Measurements from ENCODE around the gene ARL5A. TPM values are rescaled to one million over a fixed set of nuclear protein-coding genes. Genes with fewer than 3 reads are reported as not detected.

Gene ARL5A
- total and polyA plus RNA-seq, 9 of the 15 experiments (the other 6 are each of a cell fraction or from before 2014, with no cell fraction given), result 16.3 to 117 (median 88.4) TPM

DNA sequence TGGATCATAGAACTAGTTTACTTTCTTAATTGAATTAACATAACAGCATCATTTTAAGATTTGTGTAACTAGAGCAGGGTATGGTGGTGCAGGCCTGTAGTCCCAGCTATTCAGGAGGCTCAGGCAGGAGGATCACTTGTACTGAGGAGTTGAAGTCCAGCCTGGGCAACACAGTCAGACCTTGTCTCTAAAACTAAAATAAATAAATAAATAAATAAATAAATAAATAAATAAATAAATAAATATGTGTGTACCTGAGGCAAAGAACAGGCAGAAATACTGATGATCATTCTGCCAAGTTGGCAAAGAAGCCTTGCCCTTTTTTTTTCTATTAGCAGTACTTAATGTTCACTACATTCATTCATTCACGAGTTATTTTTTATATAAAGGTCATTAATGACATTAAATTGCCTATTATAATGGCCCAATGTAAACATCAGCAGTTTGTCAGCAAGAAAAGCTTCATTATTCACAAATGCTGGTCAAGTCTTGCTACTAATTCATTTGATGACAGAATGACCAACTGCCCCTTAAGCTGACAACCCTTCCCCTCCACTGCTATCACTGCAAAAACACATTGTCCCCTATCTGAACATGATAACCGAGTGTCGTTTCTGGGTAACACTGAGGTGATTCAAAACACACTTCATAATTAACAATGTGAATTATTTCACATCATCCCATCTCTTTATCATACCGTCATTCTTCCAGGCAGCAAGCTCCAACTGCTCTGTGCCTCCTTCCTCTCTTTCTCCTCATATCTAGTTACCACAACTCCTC, 39.0 kb downstream of the ARL5A start (continued):
- TF ChIP-seq, protein P1, sequence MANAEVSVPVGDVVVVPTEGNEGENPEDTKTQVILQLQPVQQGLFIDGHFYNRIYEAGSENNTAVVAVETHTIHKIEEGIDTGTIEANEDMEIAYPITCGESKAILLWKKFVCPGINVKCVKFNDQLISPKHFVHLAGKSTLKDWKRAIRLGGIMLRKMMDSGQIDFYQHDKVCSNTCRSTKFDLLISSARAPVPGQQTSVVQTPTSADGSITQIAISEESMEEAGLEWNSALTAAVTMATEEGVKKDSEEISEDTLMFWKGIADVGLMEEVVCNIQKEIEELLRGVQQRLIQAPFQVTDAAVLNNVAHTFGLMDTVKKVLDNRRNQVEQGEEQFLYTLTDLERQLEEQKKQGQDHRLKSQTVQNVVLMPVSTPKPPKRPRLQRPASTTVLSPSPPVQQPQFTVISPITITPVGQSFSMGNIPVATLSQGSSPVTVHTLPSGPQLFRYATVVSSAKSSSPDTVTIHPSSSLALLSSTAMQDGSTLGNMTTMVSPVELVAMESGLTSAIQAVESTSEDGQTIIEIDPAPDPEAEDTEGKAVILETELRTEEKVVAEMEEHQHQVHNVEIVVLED (CRISPR knock-in tag; IDR thresholded peaks at IDR 0.05), result no peak
- TF ChIP-seq MIER1 (IDR thresholded peaks at IDR 0.05; ENCODE audit: low read depth) (no peak), POLR2AphosphoS2 (IDR thresholded peaks at IDR 0.05; ENCODE audit: low read length) (0 out of 2 replicates have a peak, but pooled peaks have one; percentile 61), E2F3 (CRISPR knock-in tag; IDR thresholded peaks at IDR 0.05) (no peak), HMBOX1 (IDR thresholded peaks at IDR 0.05) (peak; percentile 96), HEY1 (CRISPR knock-in tag; IDR thresholded peaks at IDR 0.05; ENCODE audit: borderline replicate concordance) (no peak), RCOR1 (IDR thresholded peaks at IDR 0.05; ENCODE audit: borderline replicate concordance in 1 of 2, low read depth in 2 of 2, low read length in 2 of 2) (peak; percentile 64 to 94; a peak in 3 of 4 replicates), ATF6 (CRISPR knock-in tag; IDR thresholded peaks at IDR 0.05) (no peak), U2AF1 (optimal IDR thresholded peaks at IDR 0.05; ENCODE audit: low read depth, low read length) (no peak), TRIM24 (IDR thresholded peaks at IDR 0.05) (peak; percentile 78 to 90), ZNF232 (CRISPR knock-in tag; IDR thresholded peaks at IDR 0.05) (no peak), NCOA1 (IDR thresholded peaks at IDR 0.05; ENCODE audit: low read depth) (peak; percentile 77; the same call in 1 of the 2 replicates), BRD4 (IDR thresholded peaks at IDR 0.05) (no peak), NR2C1 (IDR thresholded peaks at IDR 0.05) (no peak), NR2C1 (tag; IDR thresholded peaks at IDR 0.05) (0 out of 2 replicates have a peak, but pooled peaks have one; percentile 36), MECOM (CRISPR knock-in tag; IDR thresholded peaks at IDR 0.05) (peak; percentile 83), SMARCA5 (IDR thresholded peaks at IDR 0.05) (no peak)
- TF ChIP-seq, protein P2, sequence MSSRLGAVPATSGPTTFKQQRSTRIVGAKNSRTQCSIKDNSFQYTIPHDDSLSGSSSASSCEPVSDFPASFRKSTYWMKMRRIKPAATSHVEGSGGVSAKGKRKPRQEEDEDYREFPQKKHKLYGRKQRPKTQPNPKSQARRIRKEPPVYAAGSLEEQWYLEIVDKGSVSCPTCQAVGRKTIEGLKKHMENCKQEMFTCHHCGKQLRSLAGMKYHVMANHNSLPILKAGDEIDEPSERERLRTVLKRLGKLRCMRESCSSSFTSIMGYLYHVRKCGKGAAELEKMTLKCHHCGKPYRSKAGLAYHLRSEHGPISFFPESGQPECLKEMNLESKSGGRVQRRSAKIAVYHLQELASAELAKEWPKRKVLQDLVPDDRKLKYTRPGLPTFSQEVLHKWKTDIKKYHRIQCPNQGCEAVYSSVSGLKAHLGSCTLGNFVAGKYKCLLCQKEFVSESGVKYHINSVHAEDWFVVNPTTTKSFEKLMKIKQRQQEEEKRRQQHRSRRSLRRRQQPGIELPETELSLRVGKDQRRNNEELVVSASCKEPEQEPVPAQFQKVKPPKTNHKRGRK (tag; IDR thresholded peaks at IDR 0.05), result no peak
- TF ChIP-seq, protein P3, sequence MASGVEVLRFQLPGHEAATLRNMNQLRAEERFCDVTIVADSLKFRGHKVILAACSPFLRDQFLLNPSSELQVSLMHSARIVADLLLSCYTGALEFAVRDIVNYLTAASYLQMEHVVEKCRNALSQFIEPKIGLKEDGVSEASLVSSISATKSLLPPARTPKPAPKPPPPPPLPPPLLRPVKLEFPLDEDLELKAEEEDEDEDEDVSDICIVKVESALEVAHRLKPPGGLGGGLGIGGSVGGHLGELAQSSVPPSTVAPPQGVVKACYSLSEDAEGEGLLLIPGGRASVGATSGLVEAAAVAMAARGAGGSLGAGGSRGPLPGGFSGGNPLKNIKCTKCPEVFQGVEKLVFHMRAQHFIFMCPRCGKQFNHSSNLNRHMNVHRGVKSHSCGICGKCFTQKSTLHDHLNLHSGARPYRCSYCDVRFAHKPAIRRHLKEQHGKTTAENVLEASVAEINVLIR (CRISPR knock-in tag; IDR thresholded peaks at IDR 0.05), result 0 out of 2 replicates have a peak, but pooled peaks have one; percentile 10

Measured in K562 (cell line).